HL-60/S4 (cell line): ENCODE data around the gene SPAG4.

ENCODE experiments used
- in situ Hi-C: fragments of 300-500 bp; cut with MboI; formaldehyde crosslinking; loops from 2 replicates; pipeline ENCODE4 v1.14.3; 2022; ENCODE audit warnings: low sequenced_read_pairs

Gene SPAG4, protein sequence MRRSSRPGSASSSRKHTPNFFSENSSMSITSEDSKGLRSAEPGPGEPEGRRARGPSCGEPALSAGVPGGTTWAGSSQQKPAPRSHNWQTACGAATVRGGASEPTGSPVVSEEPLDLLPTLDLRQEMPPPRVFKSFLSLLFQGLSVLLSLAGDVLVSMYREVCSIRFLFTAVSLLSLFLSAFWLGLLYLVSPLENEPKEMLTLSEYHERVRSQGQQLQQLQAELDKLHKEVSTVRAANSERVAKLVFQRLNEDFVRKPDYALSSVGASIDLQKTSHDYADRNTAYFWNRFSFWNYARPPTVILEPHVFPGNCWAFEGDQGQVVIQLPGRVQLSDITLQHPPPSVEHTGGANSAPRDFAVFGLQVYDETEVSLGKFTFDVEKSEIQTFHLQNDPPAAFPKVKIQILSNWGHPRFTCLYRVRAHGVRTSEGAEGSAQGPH

GRCh38 chr20:35615667-35616464 lies at the start of gene SPAG4:
Gene SPAG4, plus strand, starts transcription at chr20:35615829. Its CDS starts 175 bp downstream, at chr20:35616004.
- in situ Hi-C loops: no loop called here

DNA sequence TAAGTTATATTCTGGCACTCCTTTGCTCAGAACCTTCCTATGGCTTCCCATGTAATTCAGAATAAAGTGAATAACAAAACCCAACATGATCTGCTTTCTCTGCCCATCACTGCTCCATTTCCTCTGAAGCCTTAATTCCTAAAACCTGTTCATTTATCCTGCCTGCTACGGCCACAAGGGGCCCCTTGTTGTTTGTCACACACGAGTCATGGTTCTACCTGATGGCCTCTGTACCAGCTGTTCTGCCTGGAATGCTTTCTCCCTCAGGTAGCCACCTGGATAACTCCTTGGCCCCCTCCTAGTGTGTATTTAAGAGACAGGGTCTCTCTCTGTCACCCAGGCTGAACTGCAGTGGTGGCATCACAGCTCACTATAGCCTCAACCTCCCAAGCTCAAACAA lies 47.0 kb upstream of the SPAG4 start:
- in situ Hi-C loops: no loop called here

GRCh38 chr20:35571555-35571954 lies 44.1 kb upstream of the SPAG4 start:
- in situ Hi-C loops: no loop called here

DNA sequence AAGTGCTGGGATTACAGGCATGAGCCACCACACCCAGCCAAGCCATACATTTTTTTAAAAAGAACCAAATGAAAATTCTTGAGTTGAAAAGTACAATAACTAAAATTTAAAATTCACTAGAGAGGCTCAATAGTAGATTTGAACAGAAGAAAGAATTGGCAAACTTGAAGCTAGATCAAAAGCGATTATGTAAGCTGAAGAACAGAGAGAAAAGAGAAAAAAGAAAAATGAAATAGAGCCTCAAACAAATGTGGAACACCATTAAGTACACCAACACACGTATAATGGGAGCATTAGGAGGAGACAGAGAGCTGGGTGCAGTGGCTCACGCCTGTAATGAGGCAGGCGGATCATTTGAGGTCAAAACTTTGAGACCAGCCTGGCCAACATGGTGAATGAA lies 42.8 kb upstream of the SPAG4 start:
- in situ Hi-C loops: no loop called here

- in situ Hi-C loops: no loop called here
Observed at GRCh38 chr20:35575958-35576357, 39.7 kb upstream of the SPAG4 start.

- in situ Hi-C loops: no loop called here
Observed at GRCh38 chr20:35576816-35577215, 38.8 kb upstream of the SPAG4 start.

- in situ Hi-C loops: no loop called here
Observed at GRCh38 chr20:35578469-35578868, 37.2 kb upstream of the SPAG4 start.

DNA sequence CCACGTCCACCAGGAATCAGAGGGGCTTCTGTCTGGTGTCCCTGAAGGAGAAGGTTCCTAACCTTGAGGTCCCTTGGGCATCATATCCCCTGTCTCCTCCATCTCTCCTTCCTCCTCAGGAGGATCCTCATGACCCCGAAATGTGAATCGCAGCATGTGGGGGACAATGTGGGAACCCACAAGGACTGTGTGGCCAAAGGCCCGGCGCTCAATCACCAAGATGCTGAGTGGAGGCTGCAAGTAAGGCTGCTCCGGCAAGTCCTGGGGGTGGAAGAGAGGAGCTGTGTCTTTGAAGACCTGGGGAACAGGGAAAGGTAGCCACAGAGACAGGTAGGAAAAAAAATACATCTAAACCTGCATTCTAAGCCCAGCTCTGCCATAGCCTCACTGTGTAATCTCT lies 36.4 kb upstream of the SPAG4 start:
- in situ Hi-C loops: no loop called here

- in situ Hi-C loops: no loop called here
Observed at GRCh38 chr20:35582131-35582530, 33.5 kb upstream of the SPAG4 start.

GRCh38 chr20:35582741-35583404 lies 32.8 kb upstream of the SPAG4 start:
- in situ Hi-C loops: no loop called here

GRCh38 chr20:35583636-35584560 lies 31.7 kb upstream of the SPAG4 start:
- in situ Hi-C loops: no loop called here

GRCh38 chr20:35586751-35587425 lies 28.7 kb upstream of the SPAG4 start:
- in situ Hi-C loops: no loop called here

DNA sequence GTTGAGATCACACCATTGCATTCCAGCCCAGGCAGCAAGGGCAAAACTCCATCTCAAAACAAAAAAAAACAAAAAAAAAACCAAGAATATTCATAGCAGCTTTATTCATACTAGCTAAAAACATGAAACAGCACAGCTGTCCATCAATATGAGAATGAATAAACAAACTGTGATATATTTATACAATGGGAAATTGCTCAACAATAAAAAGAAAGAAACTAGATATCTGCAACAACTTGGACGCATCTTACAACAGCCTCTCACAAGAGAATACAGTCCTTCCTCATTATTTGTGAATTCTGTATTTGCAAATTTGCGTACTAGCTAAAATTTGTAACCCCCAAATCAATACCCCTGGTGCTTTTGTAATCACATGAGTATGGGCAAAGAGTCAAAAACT lies 28.2 kb upstream of the SPAG4 start:
- in situ Hi-C loops: no loop called here

GRCh38 chr20:35588397-35588796 lies 27.2 kb upstream of the SPAG4 start:
- in situ Hi-C loops: no loop called here

DNA sequence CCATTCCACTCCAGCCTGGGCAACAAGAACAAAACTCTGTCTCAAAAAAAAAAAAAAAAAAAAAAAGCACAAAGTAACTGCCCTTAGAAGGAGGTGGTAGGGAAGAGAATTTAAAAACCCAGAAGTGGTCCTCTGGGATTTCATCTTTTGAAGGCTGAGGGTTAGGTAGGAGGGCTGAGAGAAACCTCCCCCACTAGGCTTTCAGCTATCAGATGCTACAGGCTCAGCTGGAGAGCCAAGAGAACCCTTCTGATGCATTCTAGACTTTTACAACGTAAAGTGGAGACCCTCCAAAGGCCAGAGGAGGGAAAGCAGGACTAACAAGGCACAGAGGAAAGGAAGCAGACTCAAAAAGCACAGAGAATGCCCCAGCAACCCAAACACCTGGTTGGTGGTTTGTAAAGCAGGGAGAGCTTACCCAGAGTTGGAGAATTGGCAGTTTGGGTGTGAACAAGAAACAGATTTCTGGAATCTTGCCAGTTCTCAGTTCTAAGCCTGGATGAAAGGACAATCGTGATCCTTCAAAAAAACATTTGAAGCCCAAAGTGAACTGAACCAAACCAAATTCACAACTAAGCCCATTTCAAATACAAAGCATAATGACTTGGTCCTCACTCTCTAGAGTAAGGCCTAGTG lies 23.2 kb upstream of the SPAG4 start:
- in situ Hi-C loops: no loop called here

GRCh38 chr20:35595456-35595855 lies 20.2 kb upstream of the SPAG4 start:
- in situ Hi-C loops: no loop called here

GRCh38 chr20:35595901-35596300 lies 19.7 kb upstream of the SPAG4 start:
- in situ Hi-C loops: no loop called here

GRCh38 chr20:35597186-35597585 lies 18.4 kb upstream of the SPAG4 start:
- in situ Hi-C loops: no loop called here

GRCh38 chr20:35598476-35598875 lies 17.2 kb upstream of the SPAG4 start:
- in situ Hi-C loops: no loop called here
